ENCODE results near the gene MPZL1.

The MPZL1 gene

GRCh38 chr1:167703557-167703956, 18.2 kb upstream of the MPZL1 start:
- Histone ChIP-seq H3K79me2 (ENCODE audit: insufficient read depth, low read length) (no peaks in the 10 kb centered on the region), H3K4me3 (ENCODE audit: low read depth in 1 of 2, low read length in 2 of 2) (no peak overlapping the region), H3K27me3 (ENCODE audit: insufficient read depth, low read length, poor library complexity) (no peaks in the 10 kb centered on the region), H3K27ac (ENCODE audit: low read length) (no peak overlapping the region), H3K4me1 (ENCODE audit: insufficient read depth, low read length) (no peaks in the 10 kb centered on the region), H2AFZ (ENCODE audit: low read depth, low read length) (no peak overlapping the region), H3K9ac (ENCODE audit: low read depth, low read length) (no peak overlapping the region), H4K20me1 (ENCODE audit: insufficient read depth, low read length) (peaks cover 5% of the 10 kb centered on the region; the same call in 1 of the 2 replicates), H3K36me3 (ENCODE audit: insufficient read depth, low read length) (peaks cover 73% of the 10 kb centered on the region), H3K9me3 (ENCODE audit: insufficient read depth, low read length, severe bottlenecking) (no peaks in the 10 kb centered on the region), H3K4me2 (ENCODE audit: insufficient read depth, low read length) (no peak overlapping the region)
- ATAC-seq (ENCODE audit: insufficient read depth, low read depth) (no peak), DNase-seq (no peak)
- no peak for TF ChIP-seq CTCF (IDR thresholded peaks at IDR 0.05; ENCODE audit: borderline replicate concordance, extremely low read depth, low read length, poor library complexity, severe bottlenecking)
- no peak for TF ChIP-seq EZH2 (IDR thresholded peaks at IDR 0.05; ENCODE audit: borderline replicate concordance, low read depth, low read length, severe bottlenecking)

- H3K4me2 ChIP-seq (ENCODE audit: insufficient read depth, low read length): no peak overlapping the region
- H3K36me3 ChIP-seq (ENCODE audit: insufficient read depth, low read length): peaks cover 63% of the 10 kb centered on the region
- DNase-seq: no peak
These were observed 17.1 kb upstream of the MPZL1 start for GRCh38 chr1:167704715-167705114.

GRCh38 chr1:167705250-167705649, 16.5 kb upstream of the MPZL1 start:
- Histone ChIP-seq H3K9ac (ENCODE audit: low read depth, low read length) (no peak overlapping the region), H4K20me1 (ENCODE audit: insufficient read depth, low read length) (peaks cover 5% of the 10 kb centered on the region; the same call in 1 of the 2 replicates), H3K27ac (ENCODE audit: low read length) (no peak overlapping the region), H2AFZ (ENCODE audit: low read depth, low read length) (no peak overlapping the region), H3K79me2 (ENCODE audit: insufficient read depth, low read length) (no peaks in the 10 kb centered on the region), H3K4me3 (ENCODE audit: low read depth in 1 of 2, low read length in 2 of 2) (no peak overlapping the region), H3K4me2 (ENCODE audit: insufficient read depth, low read length) (no peak overlapping the region), H3K27me3 (ENCODE audit: insufficient read depth, low read length, poor library complexity) (no peaks in the 10 kb centered on the region), H3K4me1 (ENCODE audit: insufficient read depth, low read length) (no peaks in the 10 kb centered on the region), H3K36me3 (ENCODE audit: insufficient read depth, low read length) (peaks cover 57% of the 10 kb centered on the region), H3K9me3 (ENCODE audit: insufficient read depth, low read length, severe bottlenecking) (no peaks in the 10 kb centered on the region)
- TF ChIP-seq EZH2 (IDR thresholded peaks at IDR 0.05; ENCODE audit: borderline replicate concordance, low read depth, low read length, severe bottlenecking): no peak
- TF ChIP-seq CTCF (IDR thresholded peaks at IDR 0.05; ENCODE audit: borderline replicate concordance, extremely low read depth, low read length, poor library complexity, severe bottlenecking): no peak
- ATAC-seq (ENCODE audit: insufficient read depth, low read depth): no peak
- no peak for DNase-seq

More at GRCh38 chr1:167704715-167705114, 17.1 kb upstream of the MPZL1 start:
- no peaks in the 10 kb centered on the region for H3K27me3 ChIP-seq (ENCODE audit: insufficient read depth, low read length, poor library complexity)
- H3K4me1 ChIP-seq (ENCODE audit: insufficient read depth, low read length): no peaks in the 10 kb centered on the region
- H3K9ac ChIP-seq (ENCODE audit: low read depth, low read length): no peak overlapping the region
- ATAC-seq (ENCODE audit: insufficient read depth, low read depth): no peak
- H4K20me1 ChIP-seq (ENCODE audit: insufficient read depth, low read length): peaks cover 5% of the 10 kb centered on the region; the same call in 1 of the 2 replicates
- H3K4me3 ChIP-seq (ENCODE audit: low read depth in 1 of 2, low read length in 2 of 2): no peak overlapping the region
- H3K9me3 ChIP-seq (ENCODE audit: insufficient read depth, low read length, severe bottlenecking): no peaks in the 10 kb centered on the region
- H2AFZ ChIP-seq (ENCODE audit: low read depth, low read length): no peak overlapping the region
- TF ChIP-seq CTCF (IDR thresholded peaks at IDR 0.05; ENCODE audit: borderline replicate concordance, extremely low read depth, low read length, poor library complexity, severe bottlenecking): no peak
- no peak for TF ChIP-seq EZH2 (IDR thresholded peaks at IDR 0.05; ENCODE audit: borderline replicate concordance, low read depth, low read length, severe bottlenecking)
- H3K27ac ChIP-seq (ENCODE audit: low read length): no peak overlapping the region
- no peaks in the 10 kb centered on the region for H3K79me2 ChIP-seq (ENCODE audit: insufficient read depth, low read length)

- no peak overlapping the region for H3K4me3 ChIP-seq (ENCODE audit: low read depth in 1 of 2, low read length in 2 of 2)
- DNase-seq: no peak
- H3K27me3 ChIP-seq (ENCODE audit: insufficient read depth, low read length, poor library complexity): no peaks in the 10 kb centered on the region
- no peak overlapping the region for H2AFZ ChIP-seq (ENCODE audit: low read depth, low read length)
- no peaks in the 10 kb centered on the region for H3K79me2 ChIP-seq (ENCODE audit: insufficient read depth, low read length)
- peaks cover 48% of the 10 kb centered on the region for H3K36me3 ChIP-seq (ENCODE audit: insufficient read depth, low read length)
- no peak overlapping the region for H3K27ac ChIP-seq (ENCODE audit: low read length)
- H3K4me1 ChIP-seq (ENCODE audit: insufficient read depth, low read length): no peaks in the 10 kb centered on the region
- H3K9ac ChIP-seq (ENCODE audit: low read depth, low read length): no peak overlapping the region
- H4K20me1 ChIP-seq (ENCODE audit: insufficient read depth, low read length): peaks cover 5% of the 10 kb centered on the region; the same call in 1 of the 2 replicates
- ATAC-seq (ENCODE audit: insufficient read depth, low read depth): no peak
- TF ChIP-seq EZH2 (IDR thresholded peaks at IDR 0.05; ENCODE audit: borderline replicate concordance, low read depth, low read length, severe bottlenecking) (no peak), CTCF (IDR thresholded peaks at IDR 0.05; ENCODE audit: borderline replicate concordance, extremely low read depth, low read length, poor library complexity, severe bottlenecking) (no peak)
- no peak overlapping the region for H3K4me2 ChIP-seq (ENCODE audit: insufficient read depth, low read length)
- no peaks in the 10 kb centered on the region for H3K9me3 ChIP-seq (ENCODE audit: insufficient read depth, low read length, severe bottlenecking)
These were observed 15.4 kb upstream of the MPZL1 start for GRCh38 chr1:167706363-167706762.

Data from DND-41 (cell line).